HEK293 (cell line): ENCODE data around the gene PLXNA2.

Experiments
- GLI4 ChIP-seq: fragments of 450-650 bp; formaldehyde crosslinking; IDR thresholded peaks from 2 replicates; pipeline ENCODE4 v1.5.1; 2016; ENCODE audit warnings: missing biosample characterization, missing genetic modification characterization
- KLF7 ChIP-seq: fragments of 450-650 bp; formaldehyde crosslinking; IDR thresholded peaks from 2 replicates; pipeline ENCODE4 v1.5.1; 2016; ENCODE audit warnings: missing biosample characterization, missing genetic modification characterization, borderline replicate concordance
- MYNN ChIP-seq: fragments of 450-650 bp; formaldehyde crosslinking; IDR thresholded peaks from 2 replicates; pipeline ENCODE4 v1.5.1; 2016; ENCODE audit warnings: missing biosample characterization, missing genetic modification characterization, borderline replicate concordance
- SP3 ChIP-seq: fragments of 450-650 bp; formaldehyde crosslinking; IDR thresholded peaks from 2 replicates; pipeline ENCODE4 v1.5.1; 2016; ENCODE audit warnings: missing biosample characterization, missing genetic modification characterization
- SP7 ChIP-seq: fragments of 450-650 bp; formaldehyde crosslinking; IDR thresholded peaks from 2 replicates; pipeline ENCODE4 v1.5.1; 2016; ENCODE audit warnings: missing biosample characterization, missing genetic modification characterization
- YY2 ChIP-seq: fragments of 450-650 bp; formaldehyde crosslinking; IDR thresholded peaks from 2 replicates; pipeline ENCODE4 v1.5.1; 2016; ENCODE audit warnings: missing biosample characterization, missing genetic modification characterization
- ZBTB20 ChIP-seq: fragments of 450-650 bp; formaldehyde crosslinking; IDR thresholded peaks from 2 replicates; pipeline ENCODE4 v1.5.1; 2016; ENCODE audit warnings: missing biosample characterization, missing genetic modification characterization
- ZBTB7A ChIP-seq: fragments of 450-650 bp; formaldehyde crosslinking; IDR thresholded peaks from 2 replicates; pipeline ENCODE4 v1.5.1; 2016; ENCODE audit warnings: low read depth, missing biosample characterization, missing genetic modification characterization
- ZIC2 ChIP-seq: fragments of 450-650 bp; formaldehyde crosslinking; IDR thresholded peaks from 2 replicates; pipeline ENCODE4 v1.5.1; 2016; ENCODE audit warnings: missing biosample characterization, missing genetic modification characterization
- ZNF132 ChIP-seq: fragments of 450-650 bp; formaldehyde crosslinking; IDR thresholded peaks from 2 replicates; pipeline ENCODE4 v1.5.1; 2017; ENCODE audit warnings: missing biosample characterization, missing genetic modification characterization, borderline replicate concordance
- ZNF133 ChIP-seq: fragments of 450-650 bp; formaldehyde crosslinking; IDR thresholded peaks from 2 replicates; pipeline ENCODE4 v1.5.1; 2016; ENCODE audit warnings: missing biosample characterization, missing genetic modification characterization
- ZNF174 ChIP-seq: fragments of 450-650 bp; formaldehyde crosslinking; IDR thresholded peaks from 2 replicates; pipeline ENCODE4 v1.5.0; 2017; ENCODE audit warnings: missing biosample characterization, mild to moderate bottlenecking, missing genetic modification characterization
- ZNF184 ChIP-seq: fragments of 450-650 bp; IDR thresholded peaks from 2 replicates; pipeline ENCODE4 v1.5.1; 2018; ENCODE audit warnings: missing biosample characterization, mild to moderate bottlenecking, missing genetic modification characterization
- ZNF202 ChIP-seq: fragments of 450-650 bp; formaldehyde crosslinking; IDR thresholded peaks from 2 replicates; pipeline ENCODE4 v1.5.1; 2016; ENCODE audit warnings: missing biosample characterization, missing genetic modification characterization, borderline replicate concordance
- ZNF274 ChIP-seq, 2 experiments: fragments of 200-500 bp in 1 of 2; fragments of 450-650 bp in 1 of 2; sonication (Bioruptor generic) in 1 of 2; formaldehyde crosslinking in 1 of 2; IDR thresholded peaks; 2 replicates each; pipeline versions ENCODE4 v1.5.1 to v1.6.1; 2014 to 2016; ENCODE audit warnings: borderline replicate concordance in 1 of 2, inconsistent platforms in 1 of 2, low read length in 1 of 2, missing biosample characterization in 1 of 2, missing genetic modification characterization in 1 of 2
- ZNF391 ChIP-seq: fragments of 450-650 bp; formaldehyde crosslinking; IDR thresholded peaks from 2 replicates; pipeline ENCODE4 v1.5.1; 2016; ENCODE audit warnings: low read depth, missing biosample characterization, missing genetic modification characterization, borderline replicate concordance
- ZNF600 ChIP-seq: fragments of 450-650 bp; formaldehyde crosslinking; IDR thresholded peaks from 2 replicates; pipeline ENCODE4 v1.5.1; 2016; ENCODE audit warnings: missing biosample characterization, missing genetic modification characterization
- ZNF707 ChIP-seq: fragments of 450-650 bp; formaldehyde crosslinking; IDR thresholded peaks from 2 replicates; pipeline ENCODE4 v1.5.1; 2016; ENCODE audit warnings: missing biosample characterization, missing genetic modification characterization
- TF ChIP-seq, protein P1 (sequence below): fragments of 450-650 bp; formaldehyde crosslinking; IDR thresholded peaks from 2 replicates; pipeline ENCODE4 v1.5.0; 2017; ENCODE audit warnings: missing biosample characterization, missing genetic modification characterization, borderline replicate concordance
- TF ChIP-seq, protein P2 (sequence below): fragments of 450-650 bp; formaldehyde crosslinking; conservative IDR thresholded peaks from 2 replicates; pipeline ENCODE4 v1.5.1; 2016; ENCODE audit warnings: low read depth, missing biosample characterization, missing genetic modification characterization
- TF ChIP-seq, protein P3 (sequence below): fragments of 450-650 bp; formaldehyde crosslinking; IDR thresholded peaks from 2 replicates; pipeline ENCODE4 v1.5.1; 2016; ENCODE audit warnings: missing biosample characterization, missing genetic modification characterization, borderline replicate concordance
- TF ChIP-seq, protein P4 (sequence below): fragments of 450-650 bp; formaldehyde crosslinking; IDR thresholded peaks from 2 replicates; pipeline ENCODE4 v1.5.1; 2016; ENCODE audit warnings: missing biosample characterization, missing genetic modification characterization

The PLXNA2 gene

DNA sequence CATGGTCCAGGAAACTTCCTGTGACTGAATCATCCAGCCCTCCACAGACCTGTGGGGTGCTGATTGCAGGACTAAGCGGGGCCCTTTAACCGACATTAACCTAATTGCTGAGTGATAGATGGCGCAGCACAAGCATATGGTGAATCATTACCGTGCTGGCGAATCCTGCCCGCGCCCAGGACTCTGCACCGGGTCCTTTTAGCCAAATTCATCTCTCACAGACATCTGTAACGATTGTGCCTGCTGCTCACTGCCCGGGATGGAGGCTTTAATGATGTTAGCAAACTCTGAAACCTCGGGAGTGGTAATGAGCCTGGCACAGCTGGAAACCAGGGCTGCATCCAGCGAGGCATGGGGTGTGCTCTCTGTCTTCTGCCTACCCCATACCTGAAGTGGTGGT lies 185.9 kb downstream of the PLXNA2 start (continued):
- TF ChIP-seq, protein P1, sequence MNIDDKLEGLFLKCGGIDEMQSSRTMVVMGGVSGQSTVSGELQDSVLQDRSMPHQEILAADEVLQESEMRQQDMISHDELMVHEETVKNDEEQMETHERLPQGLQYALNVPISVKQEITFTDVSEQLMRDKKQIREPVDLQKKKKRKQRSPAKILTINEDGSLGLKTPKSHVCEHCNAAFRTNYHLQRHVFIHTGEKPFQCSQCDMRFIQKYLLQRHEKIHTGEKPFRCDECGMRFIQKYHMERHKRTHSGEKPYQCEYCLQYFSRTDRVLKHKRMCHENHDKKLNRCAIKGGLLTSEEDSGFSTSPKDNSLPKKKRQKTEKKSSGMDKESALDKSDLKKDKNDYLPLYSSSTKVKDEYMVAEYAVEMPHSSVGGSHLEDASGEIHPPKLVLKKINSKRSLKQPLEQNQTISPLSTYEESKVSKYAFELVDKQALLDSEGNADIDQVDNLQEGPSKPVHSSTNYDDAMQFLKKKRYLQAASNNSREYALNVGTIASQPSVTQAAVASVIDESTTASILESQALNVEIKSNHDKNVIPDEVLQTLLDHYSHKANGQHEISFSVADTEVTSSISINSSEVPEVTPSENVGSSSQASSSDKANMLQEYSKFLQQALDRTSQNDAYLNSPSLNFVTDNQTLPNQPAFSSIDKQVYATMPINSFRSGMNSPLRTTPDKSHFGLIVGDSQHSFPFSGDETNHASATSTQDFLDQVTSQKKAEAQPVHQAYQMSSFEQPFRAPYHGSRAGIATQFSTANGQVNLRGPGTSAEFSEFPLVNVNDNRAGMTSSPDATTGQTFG (tag by site-specific recombination) = no peak
- TF ChIP-seq SP3 (tag by site-specific recombination) (no peak), ZNF391 (tag by site-specific recombination) (no peak), ZIC2 (tag by site-specific recombination) (peak; percentile 99), ZBTB20 (tag by site-specific recombination) (peak; percentile 87), MYNN (no peak), ZNF707 (no peak), ZNF133 (tag by site-specific recombination) (no peak), ZNF274 (IDR thresholded peaks at IDR 0.05; ENCODE audit: low read length) (no peak), ZNF274 (tag by site-specific recombination; IDR thresholded peaks at IDR 0.05; ENCODE audit: borderline replicate concordance) (no peak), ZNF600 (0 out of 2 replicates have a peak, but pooled peaks have one; percentile 18), ZNF202 (tag by site-specific recombination) (no peak), ZNF132 (no peak), YY2 (tag by site-specific recombination) (no peak), KLF7 (tag by site-specific recombination) (no peak), ZNF184 (0 out of 2 replicates have a peak, but pooled peaks have one; percentile 46), ZNF174 (tag by site-specific recombination) (no peak), GLI4 (no peak), ZBTB7A (tag by site-specific recombination) (no peak), SP7 (tag by site-specific recombination) (no peak)
- TF ChIP-seq, protein P2, sequence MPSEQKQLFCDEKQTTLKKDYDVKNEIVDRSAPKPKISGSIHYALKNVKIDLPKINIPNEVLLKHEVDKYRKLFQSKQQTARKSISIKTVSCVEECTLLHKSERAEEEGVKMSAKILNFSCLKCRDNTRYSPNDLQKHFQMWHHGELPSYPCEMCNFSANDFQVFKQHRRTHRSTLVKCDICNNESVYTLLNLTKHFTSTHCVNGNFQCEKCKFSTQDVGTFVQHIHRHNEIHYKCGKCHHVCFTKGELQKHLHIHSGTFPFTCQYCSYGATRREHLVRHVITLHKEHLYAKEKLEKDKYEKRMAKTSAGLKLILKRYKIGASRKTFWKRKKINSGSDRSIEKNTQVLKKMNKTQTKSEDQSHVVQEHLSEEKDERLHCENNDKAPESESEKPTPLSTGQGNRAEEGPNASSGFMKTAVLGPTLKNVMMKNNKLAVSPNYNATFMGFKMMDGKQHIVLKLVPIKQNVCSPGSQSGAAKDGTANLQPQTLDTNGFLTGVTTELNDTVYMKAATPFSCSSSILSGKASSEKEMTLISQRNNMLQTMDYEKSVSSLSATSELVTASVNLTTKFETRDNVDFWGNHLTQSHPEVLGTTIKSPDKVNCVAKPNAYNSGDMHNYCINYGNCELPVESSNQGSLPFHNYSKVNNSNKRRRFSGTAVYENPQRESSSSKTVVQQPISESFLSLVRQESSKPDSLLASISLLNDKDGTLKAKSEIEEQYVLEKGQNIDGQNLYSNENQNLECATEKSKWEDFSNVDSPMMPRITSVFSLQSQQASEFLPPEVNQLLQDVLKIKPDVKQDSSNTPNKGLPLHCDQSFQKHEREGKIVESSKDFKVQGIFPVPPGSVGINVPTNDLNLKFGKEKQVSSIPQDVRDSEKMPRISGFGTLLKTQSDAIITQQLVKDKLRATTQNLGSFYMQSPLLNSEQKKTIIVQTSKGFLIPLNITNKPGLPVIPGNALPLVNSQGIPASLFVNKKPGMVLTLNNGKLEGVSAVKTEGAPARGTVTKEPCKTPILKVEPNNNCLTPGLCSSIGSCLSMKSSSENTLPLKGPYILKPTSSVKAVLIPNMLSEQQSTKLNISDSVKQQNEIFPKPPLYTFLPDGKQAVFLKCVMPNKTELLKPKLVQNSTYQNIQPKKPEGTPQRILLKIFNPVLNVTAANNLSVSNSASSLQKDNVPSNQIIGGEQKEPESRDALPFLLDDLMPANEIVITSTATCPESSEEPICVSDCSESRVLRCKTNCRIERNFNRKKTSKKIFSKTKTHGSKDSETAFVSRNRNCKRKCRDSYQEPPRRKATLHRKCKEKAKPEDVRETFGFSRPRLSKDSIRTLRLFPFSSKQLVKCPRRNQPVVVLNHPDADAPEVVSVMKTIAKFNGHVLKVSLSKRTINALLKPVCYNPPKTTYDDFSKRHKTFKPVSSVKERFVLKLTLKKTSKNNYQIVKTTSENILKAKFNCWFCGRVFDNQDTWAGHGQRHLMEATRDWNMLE (tag by site-specific recombination) = no peak
- TF ChIP-seq, protein P3, sequence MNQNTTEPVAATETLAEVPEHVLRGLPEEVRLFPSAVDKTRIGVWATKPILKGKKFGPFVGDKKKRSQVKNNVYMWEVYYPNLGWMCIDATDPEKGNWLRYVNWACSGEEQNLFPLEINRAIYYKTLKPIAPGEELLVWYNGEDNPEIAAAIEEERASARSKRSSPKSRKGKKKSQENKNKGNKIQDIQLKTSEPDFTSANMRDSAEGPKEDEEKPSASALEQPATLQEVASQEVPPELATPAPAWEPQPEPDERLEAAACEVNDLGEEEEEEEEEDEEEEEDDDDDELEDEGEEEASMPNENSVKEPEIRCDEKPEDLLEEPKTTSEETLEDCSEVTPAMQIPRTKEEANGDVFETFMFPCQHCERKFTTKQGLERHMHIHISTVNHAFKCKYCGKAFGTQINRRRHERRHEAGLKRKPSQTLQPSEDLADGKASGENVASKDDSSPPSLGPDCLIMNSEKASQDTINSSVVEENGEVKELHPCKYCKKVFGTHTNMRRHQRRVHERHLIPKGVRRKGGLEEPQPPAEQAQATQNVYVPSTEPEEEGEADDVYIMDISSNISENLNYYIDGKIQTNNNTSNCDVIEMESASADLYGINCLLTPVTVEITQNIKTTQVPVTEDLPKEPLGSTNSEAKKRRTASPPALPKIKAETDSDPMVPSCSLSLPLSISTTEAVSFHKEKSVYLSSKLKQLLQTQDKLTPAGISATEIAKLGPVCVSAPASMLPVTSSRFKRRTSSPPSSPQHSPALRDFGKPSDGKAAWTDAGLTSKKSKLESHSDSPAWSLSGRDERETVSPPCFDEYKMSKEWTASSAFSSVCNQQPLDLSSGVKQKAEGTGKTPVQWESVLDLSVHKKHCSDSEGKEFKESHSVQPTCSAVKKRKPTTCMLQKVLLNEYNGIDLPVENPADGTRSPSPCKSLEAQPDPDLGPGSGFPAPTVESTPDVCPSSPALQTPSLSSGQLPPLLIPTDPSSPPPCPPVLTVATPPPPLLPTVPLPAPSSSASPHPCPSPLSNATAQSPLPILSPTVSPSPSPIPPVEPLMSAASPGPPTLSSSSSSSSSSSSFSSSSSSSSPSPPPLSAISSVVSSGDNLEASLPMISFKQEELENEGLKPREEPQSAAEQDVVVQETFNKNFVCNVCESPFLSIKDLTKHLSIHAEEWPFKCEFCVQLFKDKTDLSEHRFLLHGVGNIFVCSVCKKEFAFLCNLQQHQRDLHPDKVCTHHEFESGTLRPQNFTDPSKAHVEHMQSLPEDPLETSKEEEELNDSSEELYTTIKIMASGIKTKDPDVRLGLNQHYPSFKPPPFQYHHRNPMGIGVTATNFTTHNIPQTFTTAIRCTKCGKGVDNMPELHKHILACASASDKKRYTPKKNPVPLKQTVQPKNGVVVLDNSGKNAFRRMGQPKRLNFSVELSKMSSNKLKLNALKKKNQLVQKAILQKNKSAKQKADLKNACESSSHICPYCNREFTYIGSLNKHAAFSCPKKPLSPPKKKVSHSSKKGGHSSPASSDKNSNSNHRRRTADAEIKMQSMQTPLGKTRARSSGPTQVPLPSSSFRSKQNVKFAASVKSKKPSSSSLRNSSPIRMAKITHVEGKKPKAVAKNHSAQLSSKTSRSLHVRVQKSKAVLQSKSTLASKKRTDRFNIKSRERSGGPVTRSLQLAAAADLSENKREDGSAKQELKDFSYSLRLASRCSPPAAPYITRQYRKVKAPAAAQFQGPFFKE = no peak
- TF ChIP-seq, protein P4, sequence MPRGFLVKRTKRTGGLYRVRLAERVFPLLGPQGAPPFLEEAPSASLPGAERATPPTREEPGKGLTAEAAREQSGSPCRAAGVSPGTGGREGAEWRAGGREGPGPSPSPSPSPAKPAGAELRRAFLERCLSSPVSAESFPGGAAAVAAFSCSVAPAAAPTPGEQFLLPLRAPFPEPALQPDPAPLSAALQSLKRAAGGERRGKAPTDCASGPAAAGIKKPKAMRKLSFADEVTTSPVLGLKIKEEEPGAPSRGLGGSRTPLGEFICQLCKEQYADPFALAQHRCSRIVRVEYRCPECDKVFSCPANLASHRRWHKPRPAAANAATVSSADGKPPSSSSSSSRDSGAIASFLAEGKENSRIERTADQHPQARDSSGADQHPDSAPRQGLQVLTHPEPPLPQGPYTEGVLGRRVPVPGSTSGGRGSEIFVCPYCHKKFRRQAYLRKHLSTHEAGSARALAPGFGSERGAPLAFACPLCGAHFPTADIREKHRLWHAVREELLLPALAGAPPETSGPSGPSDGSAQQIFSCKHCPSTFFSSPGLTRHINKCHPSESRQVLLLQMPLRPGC (tag by site-specific recombination) = no peak
- TF ChIP-seq, all 188 proteins: peak for 6
